Transverse colon (tissue), 4 donors: ENCODE measurements around the gene NTNG1. TPM values are rescaled to one million over a fixed set of nuclear protein-coding genes. Genes with fewer than 3 reads are reported as not detected.

ENCODE experiments used
- DNase-seq: peaks from one replicate; pipeline ENCODE4 v3.0.0-alpha.2; 2019
- H3K27ac ChIP-seq, 4 donors: fragments of 200-600 bp; sonication (generic); 2 replicates each; pipeline ENCODE4 v1.5.1; 2016 to 2018; ENCODE audit warnings: inconsistent platforms in 4 of 4
- H3K27me3 ChIP-seq: fragments of 200-600 bp; sonication (generic); 2 replicates; pipeline ENCODE4 v1.5.1; 2017; ENCODE audit warnings: inconsistent platforms
- H3K36me3 ChIP-seq, 4 donors: fragments of 200-600 bp; sonication (generic); 2 replicates each; pipeline ENCODE4 v1.5.1; 2017 to 2019; ENCODE audit warnings: inconsistent platforms in 4 of 4
- H3K4me1 ChIP-seq, 4 donors: fragments of 200-600 bp; sonication (generic); 2 replicates each; pipeline ENCODE4 v1.5.1; 2017 to 2020; ENCODE audit warnings: inconsistent platforms in 4 of 4
- H3K4me3 ChIP-seq, 4 donors: fragments of 200-600 bp; sonication (generic); 1 replicate in 1 of 4; 2 replicates in 3 of 4; pipeline versions ENCODE4 v1.5.1 to v1.6.1; 2017 to 2019; ENCODE audit warnings: inconsistent platforms in 4 of 4
- H3K9me3 ChIP-seq, 2 donors: fragments of 200-600 bp; sonication (generic); 2 replicates each; pipeline ENCODE4 v1.5.1; 2017 to 2019; ENCODE audit warnings: inconsistent platforms in 2 of 2
- EP300 ChIP-seq: sonication (generic); formaldehyde crosslinking; IDR thresholded peaks from one replicate; pipeline ENCODE4 v1.6.1; 2017; ENCODE audit warnings: antibody characterized with exemption, low read depth
- POLR2A ChIP-seq: fragments of 450-650 bp; IDR thresholded peaks from one replicate; pipeline ENCODE4 v1.6.1; 2016; ENCODE audit warnings: antibody characterized with exemption, mild to moderate bottlenecking, moderate library complexity
- POLR2AphosphoS5 ChIP-seq, 3 donors: sonication (generic); formaldehyde crosslinking; IDR thresholded peaks; one replicate each; pipeline ENCODE4 v1.6.1; 2016; ENCODE audit warnings: antibody characterized with exemption in 3 of 3
- WGBS, 2 donors: methylation state at CpG; one replicate each; pipeline ENCODE4 v1.1.5; 2018; ENCODE audit warnings: low coverage in 1 of 2; 5-methylcytosine and 5-hydroxymethylcytosine counted together
- in situ Hi-C, 4 donors: fragments of 200-750 bp; cut with MboI; loops; one replicate each; pipeline versions ENCODE4 v1.15.0 to v1.15.1; 2017; ENCODE audit warnings: low sequenced_read_pairs in 3 of 4, low pct_ligation_motif_present in 1 of 4, low pct_unique_long_range_greater_than_20kb in 1 of 4
- intact Hi-C: fragments of 100-400 bp; cut with DNase I; formaldehyde crosslinking; loops from one replicate; pipeline ENCODE4 v1.15.1; 2023; ENCODE audit warnings: low total_unique reads
- total RNA-seq, 4 donors: library from RNA; depleted of rRNA; stranded (reverse); fragments of >200 nt; gene quantifications; one replicate each; pipeline ENCODE4 v1.1.0, GENCODE V29; 2016
- TF ChIP-seq, protein P1 (sequence below), 5 experiments: fragments of 200-600 bp in 3 of 5; fragments of 450-650 bp in 2 of 5; sonication (generic) in 3 of 5; IDR thresholded peaks; 1 replicate in 2 of 5; 2 replicates in 3 of 5; pipeline ENCODE4 v1.5.1; 2016 to 2017; ENCODE audit warnings: antibody characterized with exemption in 5 of 5, inconsistent platforms in 3 of 5, mild to moderate bottlenecking in 2 of 5, moderate library complexity in 1 of 5

The NTNG1 gene
- total RNA-seq, 4 donors from 2014 or later = 1.8 to 6.4 (median 3.5) TPM; not detected in 1

- no peaks in the 10 kb centered on the region for H3K9me3 ChIP-seq
- H3K27ac ChIP-seq = peak overlapping the region in 1 of 4 donors; percentile 14
- peaks cover 0 to 26% (median 14%) of the 10 kb centered on the region in 4 donors for H3K4me1 ChIP-seq
- in situ Hi-C loops (no loop called here), intact Hi-C loops (loop anchor here (5.0 kb wide), 1 partner anchor 83 kb away; the partner anchor contains the start of gene PRMT6)
- peak; percentile 8 for DNase-seq
- H3K36me3 ChIP-seq = no peaks in the 10 kb centered on the region
- H3K27me3 ChIP-seq = peaks cover 70% of the 10 kb centered on the region
- H3K4me3 ChIP-seq = peak overlapping the region; percentile 35 to 61 (median 46)
- TF ChIP-seq, protein P1, sequence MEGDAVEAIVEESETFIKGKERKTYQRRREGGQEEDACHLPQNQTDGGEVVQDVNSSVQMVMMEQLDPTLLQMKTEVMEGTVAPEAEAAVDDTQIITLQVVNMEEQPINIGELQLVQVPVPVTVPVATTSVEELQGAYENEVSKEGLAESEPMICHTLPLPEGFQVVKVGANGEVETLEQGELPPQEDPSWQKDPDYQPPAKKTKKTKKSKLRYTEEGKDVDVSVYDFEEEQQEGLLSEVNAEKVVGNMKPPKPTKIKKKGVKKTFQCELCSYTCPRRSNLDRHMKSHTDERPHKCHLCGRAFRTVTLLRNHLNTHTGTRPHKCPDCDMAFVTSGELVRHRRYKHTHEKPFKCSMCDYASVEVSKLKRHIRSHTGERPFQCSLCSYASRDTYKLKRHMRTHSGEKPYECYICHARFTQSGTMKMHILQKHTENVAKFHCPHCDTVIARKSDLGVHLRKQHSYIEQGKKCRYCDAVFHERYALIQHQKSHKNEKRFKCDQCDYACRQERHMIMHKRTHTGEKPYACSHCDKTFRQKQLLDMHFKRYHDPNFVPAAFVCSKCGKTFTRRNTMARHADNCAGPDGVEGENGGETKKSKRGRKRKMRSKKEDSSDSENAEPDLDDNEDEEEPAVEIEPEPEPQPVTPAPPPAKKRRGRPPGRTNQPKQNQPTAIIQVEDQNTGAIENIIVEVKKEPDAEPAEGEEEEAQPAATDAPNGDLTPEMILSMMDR (IDR thresholded peaks at IDR 0.05) = no peak
- TF ChIP-seq EP300 = no peak
- no peak for TF ChIP-seq POLR2AphosphoS5 (IDR thresholded peaks at IDR 0.05)
- TF ChIP-seq POLR2A = no peak
- WGBS, 2 donors = 4 to 16% methylated on average over 5 to 51 of the region's 53 CpGs
Measured at GRCh38 chr1:107139833-107140702, 771 bp upstream of the NTNG1 start.

GRCh38 chr1:107141491-107142126 is 770 bp downstream of the NTNG1 start:
- intact Hi-C loops = loop anchor here (5.0 kb wide), 1 partner anchor 84 kb away; the partner anchor contains the start of gene PRMT6
- DNase-seq = no peak
- peaks cover 75% of the 10 kb centered on the region for H3K27me3 ChIP-seq
- no peaks in the 10 kb centered on the region for H3K36me3 ChIP-seq
- no peaks in the 10 kb centered on the region for H3K9me3 ChIP-seq
- H3K27ac ChIP-seq = peak overlapping the region in 2 of 4 donors; percentile 6 to 22
- TF ChIP-seq POLR2A (no peak), EP300 (no peak), POLR2AphosphoS5 (IDR thresholded peaks at IDR 0.05) (no peak)
- TF ChIP-seq, protein P1 (IDR thresholded peaks at IDR 0.05) = no peak
- in situ Hi-C loops = no loop called here
- 0 to 1% methylated on average over 19 to 23 of the region's 41 CpGs for WGBS, 2 donors
- peaks cover 0 to 26% (median 14%) of the 10 kb centered on the region in 4 donors for H3K4me1 ChIP-seq
- peak overlapping the region; percentile 35 to 61 (median 46) for H3K4me3 ChIP-seq

DNA sequence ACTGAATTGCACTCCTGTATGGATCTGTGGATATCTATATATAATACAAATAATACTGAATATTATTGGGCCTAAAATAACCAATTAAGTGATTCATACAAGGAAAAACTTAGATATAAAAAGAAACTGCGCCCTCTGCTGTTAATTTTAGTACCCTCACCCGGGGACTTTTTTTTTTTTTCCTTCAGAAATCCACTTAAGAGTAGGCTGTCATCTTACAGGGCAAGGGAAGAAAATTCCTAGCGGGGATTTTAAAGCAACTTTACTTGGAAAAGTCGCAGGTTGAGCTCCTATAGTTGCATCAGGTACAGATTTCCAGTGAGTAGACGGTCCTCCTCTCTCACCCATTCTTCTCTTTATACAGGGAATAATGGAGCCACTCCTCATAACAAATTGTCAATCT is 1.3 kb downstream of the NTNG1 start:
- DNase-seq = no peak
- Histone ChIP-seq H3K36me3 (no peaks in the 10 kb centered on the region), H3K27me3 (peaks cover 75% of the 10 kb centered on the region), H3K9me3 (no peaks in the 10 kb centered on the region), H3K4me3 (peak overlapping the region in 3 of 4 donors; percentile 44 to 61 (median 48)), H3K27ac (peak overlapping the region in 1 of 4 donors; percentile 6), H3K4me1 (peaks cover 0 to 26% (median 14%) of the 10 kb centered on the region in 4 donors)
- no peak for TF ChIP-seq EP300
- TF ChIP-seq, protein P1 (IDR thresholded peaks at IDR 0.05) = peak; percentile 41 to 74 (median 61)
- WGBS, 2 donors = 0% methylated on average over 5 of the region's 5 CpGs
- in situ Hi-C loops (no loop called here), intact Hi-C loops (loop anchor here (5.0 kb wide), 1 partner anchor 85 kb away; the partner anchor contains the start of gene PRMT6)

GRCh38 chr1:107142666-107143065 is 1.8 kb downstream of the NTNG1 start:
- WGBS, 2 donors = 49% methylated on average over 2 of the region's 2 CpGs; no CpG with 5 or more reads in 1 of the 2 donors
- no peak for DNase-seq
- in situ Hi-C loops = no loop called here
- TF ChIP-seq POLR2A = no peak
- TF ChIP-seq EP300 = no peak
- TF ChIP-seq, protein P1 (IDR thresholded peaks at IDR 0.05) = no peak
- no peak for TF ChIP-seq POLR2AphosphoS5 (IDR thresholded peaks at IDR 0.05)
- intact Hi-C loops = loop anchor here (5.0 kb wide), 1 partner anchor 85 kb away; the partner anchor contains the start of gene PRMT6
- no peak overlapping the region for H3K4me3 ChIP-seq
- H3K9me3 ChIP-seq = no peaks in the 10 kb centered on the region
- H3K27me3 ChIP-seq = peaks cover 75% of the 10 kb centered on the region
- H3K4me1 ChIP-seq = peaks cover 0 to 26% (median 14%) of the 10 kb centered on the region in 4 donors
- no peak overlapping the region for H3K27ac ChIP-seq
- no peaks in the 10 kb centered on the region for H3K36me3 ChIP-seq
